Transverse colon (tissue), 4 donors: ENCODE measurements around the gene SHFL. TPM values are rescaled to one million over a fixed set of nuclear protein-coding genes. Genes with fewer than 3 reads are reported as not detected.

ENCODE experiments used
- DNase-seq: peaks from one replicate; pipeline ENCODE4 v3.0.0-alpha.2; 2019
- H3K27ac ChIP-seq, 4 donors: fragments of 200-600 bp; sonication (generic); 2 replicates each; pipeline ENCODE4 v1.5.1; 2016 to 2018; ENCODE audit warnings: inconsistent platforms in 4 of 4
- H3K27me3 ChIP-seq: fragments of 200-600 bp; sonication (generic); 2 replicates; pipeline ENCODE4 v1.5.1; 2017; ENCODE audit warnings: inconsistent platforms
- H3K36me3 ChIP-seq, 4 donors: fragments of 200-600 bp; sonication (generic); 2 replicates each; pipeline ENCODE4 v1.5.1; 2017 to 2019; ENCODE audit warnings: inconsistent platforms in 4 of 4
- H3K4me1 ChIP-seq, 4 donors: fragments of 200-600 bp; sonication (generic); 2 replicates each; pipeline ENCODE4 v1.5.1; 2017 to 2020; ENCODE audit warnings: inconsistent platforms in 4 of 4
- H3K4me3 ChIP-seq, 4 donors: fragments of 200-600 bp; sonication (generic); 1 replicate in 1 of 4; 2 replicates in 3 of 4; pipeline versions ENCODE4 v1.5.1 to v1.6.1; 2017 to 2019; ENCODE audit warnings: inconsistent platforms in 4 of 4
- H3K9me3 ChIP-seq, 2 donors: fragments of 200-600 bp; sonication (generic); 2 replicates each; pipeline ENCODE4 v1.5.1; 2017 to 2019; ENCODE audit warnings: inconsistent platforms in 2 of 2
- EP300 ChIP-seq: sonication (generic); formaldehyde crosslinking; IDR thresholded peaks from one replicate; pipeline ENCODE4 v1.6.1; 2017; ENCODE audit warnings: antibody characterized with exemption, low read depth
- POLR2A ChIP-seq: fragments of 450-650 bp; IDR thresholded peaks from one replicate; pipeline ENCODE4 v1.6.1; 2016; ENCODE audit warnings: antibody characterized with exemption, mild to moderate bottlenecking, moderate library complexity
- POLR2AphosphoS5 ChIP-seq, 3 donors: sonication (generic); formaldehyde crosslinking; IDR thresholded peaks; one replicate each; pipeline ENCODE4 v1.6.1; 2016; ENCODE audit warnings: antibody characterized with exemption in 3 of 3
- WGBS, 2 donors: methylation state at CpG; one replicate each; pipeline ENCODE4 v1.1.5; 2018; ENCODE audit warnings: low coverage in 1 of 2; 5-methylcytosine and 5-hydroxymethylcytosine counted together
- in situ Hi-C, 4 donors: fragments of 200-750 bp; cut with MboI; loops; one replicate each; pipeline versions ENCODE4 v1.15.0 to v1.15.1; 2017; ENCODE audit warnings: low sequenced_read_pairs in 3 of 4, low pct_ligation_motif_present in 1 of 4, low pct_unique_long_range_greater_than_20kb in 1 of 4
- intact Hi-C: fragments of 100-400 bp; cut with DNase I; formaldehyde crosslinking; loops from one replicate; pipeline ENCODE4 v1.15.1; 2023; ENCODE audit warnings: low total_unique reads
- total RNA-seq, 4 donors: library from RNA; depleted of rRNA; stranded (reverse); fragments of >200 nt; gene quantifications; one replicate each; pipeline ENCODE4 v1.1.0, GENCODE V29; 2016
- TF ChIP-seq, protein P1 (sequence below), 5 experiments: fragments of 200-600 bp in 3 of 5; fragments of 450-650 bp in 2 of 5; sonication (generic) in 3 of 5; IDR thresholded peaks; 1 replicate in 2 of 5; 2 replicates in 3 of 5; pipeline ENCODE4 v1.5.1; 2016 to 2017; ENCODE audit warnings: antibody characterized with exemption in 5 of 5, inconsistent platforms in 3 of 5, mild to moderate bottlenecking in 2 of 5, moderate library complexity in 1 of 5

The SHFL gene
- total RNA-seq, 4 donors from 2014 or later, result 24.5 to 56.1 (median 39.0) TPM

DNA sequence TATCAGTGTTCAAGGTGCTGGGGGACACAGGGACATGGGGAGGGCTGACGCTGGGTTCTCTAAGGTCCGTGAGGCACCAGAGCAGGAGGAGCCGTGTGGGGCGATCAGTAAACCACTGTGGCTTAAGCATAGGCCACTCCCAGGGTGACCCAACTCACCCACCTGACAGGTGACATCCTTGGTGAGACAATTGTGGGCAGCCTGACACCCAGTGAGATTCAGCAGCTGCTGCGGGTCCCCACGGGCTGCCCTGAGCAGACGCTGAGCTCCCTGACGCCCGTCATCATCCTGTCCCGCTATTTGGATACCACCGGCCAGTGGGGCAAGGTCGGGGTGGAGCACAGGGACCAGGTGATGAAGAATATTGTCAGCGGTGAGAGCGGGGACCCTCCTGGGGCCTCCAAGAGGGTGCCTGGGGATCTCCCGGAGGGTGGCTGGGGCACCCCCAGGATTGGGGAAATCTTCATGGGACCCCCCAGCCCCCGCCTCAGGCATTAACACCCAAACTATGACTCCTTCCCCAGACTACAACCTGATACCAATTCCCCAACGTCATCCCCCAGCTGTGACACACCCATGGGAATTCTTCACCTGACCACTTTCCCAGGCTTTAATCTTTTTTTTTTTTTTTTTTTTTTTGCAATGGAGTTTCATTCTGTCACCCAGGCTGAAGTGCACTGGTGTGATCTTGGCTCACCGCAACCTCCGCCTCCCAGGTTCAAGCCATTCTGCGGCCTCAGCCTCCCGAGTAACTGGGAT, 33.3 kb upstream of the SHFL start:
- H3K36me3 ChIP-seq, result no peaks in the 10 kb centered on the region
- DNase-seq, result no peak
- no peaks in the 10 kb centered on the region for H3K9me3 ChIP-seq
- intact Hi-C loops (no loop called here), in situ Hi-C loops (no loop called here)
- 65 to 85% methylated on average over 5 to 18 of the region's 21 CpGs for WGBS, 2 donors
- no peak overlapping the region for H3K27ac ChIP-seq
- TF ChIP-seq POLR2AphosphoS5 (IDR thresholded peaks at IDR 0.05), result no peak
- no peak for TF ChIP-seq POLR2A
- TF ChIP-seq, protein P1, sequence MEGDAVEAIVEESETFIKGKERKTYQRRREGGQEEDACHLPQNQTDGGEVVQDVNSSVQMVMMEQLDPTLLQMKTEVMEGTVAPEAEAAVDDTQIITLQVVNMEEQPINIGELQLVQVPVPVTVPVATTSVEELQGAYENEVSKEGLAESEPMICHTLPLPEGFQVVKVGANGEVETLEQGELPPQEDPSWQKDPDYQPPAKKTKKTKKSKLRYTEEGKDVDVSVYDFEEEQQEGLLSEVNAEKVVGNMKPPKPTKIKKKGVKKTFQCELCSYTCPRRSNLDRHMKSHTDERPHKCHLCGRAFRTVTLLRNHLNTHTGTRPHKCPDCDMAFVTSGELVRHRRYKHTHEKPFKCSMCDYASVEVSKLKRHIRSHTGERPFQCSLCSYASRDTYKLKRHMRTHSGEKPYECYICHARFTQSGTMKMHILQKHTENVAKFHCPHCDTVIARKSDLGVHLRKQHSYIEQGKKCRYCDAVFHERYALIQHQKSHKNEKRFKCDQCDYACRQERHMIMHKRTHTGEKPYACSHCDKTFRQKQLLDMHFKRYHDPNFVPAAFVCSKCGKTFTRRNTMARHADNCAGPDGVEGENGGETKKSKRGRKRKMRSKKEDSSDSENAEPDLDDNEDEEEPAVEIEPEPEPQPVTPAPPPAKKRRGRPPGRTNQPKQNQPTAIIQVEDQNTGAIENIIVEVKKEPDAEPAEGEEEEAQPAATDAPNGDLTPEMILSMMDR (IDR thresholded peaks at IDR 0.05), result no peak
- no peak for TF ChIP-seq EP300
- no peaks in the 10 kb centered on the region for H3K27me3 ChIP-seq
- H3K4me3 ChIP-seq, result no peak overlapping the region
- no peaks in the 10 kb centered on the region for H3K4me1 ChIP-seq

DNA sequence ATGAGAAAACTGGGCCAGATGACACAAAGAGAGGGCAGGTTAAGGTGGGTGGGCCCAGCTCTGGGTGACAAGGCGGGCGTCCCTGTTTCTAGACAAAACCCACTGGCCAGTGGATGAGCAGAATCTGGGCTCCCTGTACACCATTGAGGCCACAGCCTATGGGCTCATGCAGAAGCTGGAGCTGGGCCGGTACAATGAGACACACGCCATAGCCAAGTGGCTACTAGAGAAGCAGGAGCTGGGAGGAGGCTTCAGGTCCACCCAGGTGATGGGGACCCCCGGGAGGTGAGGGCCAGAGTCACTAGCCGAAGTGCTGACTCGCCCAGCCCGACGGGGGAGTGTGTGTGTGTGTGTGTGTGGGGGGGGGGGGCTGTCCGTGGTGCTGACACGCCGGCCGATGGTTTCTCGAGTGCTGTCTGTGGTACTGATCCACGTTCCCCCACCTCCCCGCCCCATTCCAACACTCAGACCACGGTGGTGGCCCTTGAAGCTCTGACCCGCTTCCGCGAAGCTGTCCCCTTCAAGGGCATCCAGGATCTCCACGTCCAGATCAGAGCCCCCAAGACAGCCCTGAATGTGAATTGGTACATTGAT, 24.3 kb upstream of the SHFL start:
- no peak for DNase-seq
- H3K27me3 ChIP-seq, result peaks cover 18% of the 10 kb centered on the region
- no peak overlapping the region for H3K4me3 ChIP-seq
- no peak overlapping the region for H3K27ac ChIP-seq
- H3K4me1 ChIP-seq, result no peaks in the 10 kb centered on the region
- no peaks in the 10 kb centered on the region for H3K9me3 ChIP-seq
- intact Hi-C loops, result no loop called here
- H3K36me3 ChIP-seq, result no peaks in the 10 kb centered on the region
- in situ Hi-C loops, result no loop called here
- no peak for TF ChIP-seq POLR2AphosphoS5 (IDR thresholded peaks at IDR 0.05)
- TF ChIP-seq POLR2A, result no peak
- TF ChIP-seq EP300, result no peak
- TF ChIP-seq, protein P1 (IDR thresholded peaks at IDR 0.05), result no peak
- WGBS, 2 donors, result 36 to 75% methylated on average over 2 to 19 of the region's 21 CpGs

DNA sequence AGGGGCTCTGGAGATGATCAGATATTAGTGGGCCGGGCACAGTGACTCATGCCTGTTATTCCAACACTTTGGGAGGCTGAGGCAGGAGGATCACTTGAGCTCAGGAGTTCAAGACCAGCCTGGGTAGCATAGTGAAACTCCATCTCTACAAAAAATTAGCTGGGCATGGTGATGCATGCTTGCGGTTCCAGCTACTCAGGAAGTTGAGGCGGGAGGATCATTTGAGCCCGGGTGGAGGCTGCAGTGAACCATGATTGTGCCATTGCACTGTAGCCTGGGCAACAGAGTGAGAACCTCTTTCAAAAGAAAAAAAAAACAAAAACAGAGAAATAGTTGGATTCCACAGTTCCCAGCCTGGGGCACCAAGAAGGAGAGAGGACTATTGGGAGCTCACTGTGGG, 17.9 kb upstream of the SHFL start:
- in situ Hi-C loops (no loop called here), intact Hi-C loops (no loop called here)
- H3K36me3 ChIP-seq, result no peaks in the 10 kb centered on the region
- DNase-seq, result no peak
- no peaks in the 10 kb centered on the region for H3K4me1 ChIP-seq
- H3K9me3 ChIP-seq, result no peaks in the 10 kb centered on the region
- H3K4me3 ChIP-seq, result no peak overlapping the region
- H3K27ac ChIP-seq, result no peak overlapping the region
- H3K27me3 ChIP-seq, result peaks cover 3% of the 10 kb centered on the region
- TF ChIP-seq, protein P1 (IDR thresholded peaks at IDR 0.05), result no peak
- TF ChIP-seq EP300 (no peak), POLR2AphosphoS5 (IDR thresholded peaks at IDR 0.05) (no peak), POLR2A (no peak)
- 44% methylated on average over 4 of the region's 4 CpGs; no CpG with 5 or more reads in 1 of the 2 donors for WGBS, 2 donors

DNA sequence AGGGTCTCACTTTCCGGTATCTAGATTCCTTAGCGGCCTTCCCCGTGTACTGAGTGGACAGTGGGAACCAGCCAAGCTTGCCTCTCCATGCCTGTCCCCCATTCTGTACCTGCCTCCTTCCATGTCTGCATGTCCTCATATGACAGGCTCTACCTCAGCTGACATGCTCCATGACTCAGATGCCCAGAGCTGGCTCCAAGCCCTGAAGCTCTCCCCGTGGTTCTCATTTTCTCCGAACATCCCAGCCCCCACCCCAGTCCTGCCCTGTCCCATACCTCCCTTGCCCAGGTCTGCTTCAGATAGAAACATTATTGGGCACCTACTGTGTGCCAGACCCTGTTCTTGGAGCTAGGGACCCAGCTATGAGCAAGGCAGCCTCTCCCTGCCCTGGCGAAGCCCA, 17.1 kb upstream of the SHFL start:
- DNase-seq, result no peak
- H3K4me1 ChIP-seq, result no peaks in the 10 kb centered on the region
- H3K36me3 ChIP-seq, result no peaks in the 10 kb centered on the region
- no peaks in the 10 kb centered on the region for H3K9me3 ChIP-seq
- no peak overlapping the region for H3K27ac ChIP-seq
- WGBS, 2 donors, result 67 to 74% methylated on average over 3 to 6 of the region's 6 CpGs
- TF ChIP-seq, protein P1 (IDR thresholded peaks at IDR 0.05), result no peak
- TF ChIP-seq POLR2A (no peak), POLR2AphosphoS5 (IDR thresholded peaks at IDR 0.05) (no peak), EP300 (no peak)
- H3K4me3 ChIP-seq, result no peak overlapping the region
- in situ Hi-C loops, result no loop called here
- intact Hi-C loops, result no loop called here
- H3K27me3 ChIP-seq, result peaks cover 3% of the 10 kb centered on the region
